ENCODE data around the gene ENTPD7.

The ENTPD7 gene, protein sequence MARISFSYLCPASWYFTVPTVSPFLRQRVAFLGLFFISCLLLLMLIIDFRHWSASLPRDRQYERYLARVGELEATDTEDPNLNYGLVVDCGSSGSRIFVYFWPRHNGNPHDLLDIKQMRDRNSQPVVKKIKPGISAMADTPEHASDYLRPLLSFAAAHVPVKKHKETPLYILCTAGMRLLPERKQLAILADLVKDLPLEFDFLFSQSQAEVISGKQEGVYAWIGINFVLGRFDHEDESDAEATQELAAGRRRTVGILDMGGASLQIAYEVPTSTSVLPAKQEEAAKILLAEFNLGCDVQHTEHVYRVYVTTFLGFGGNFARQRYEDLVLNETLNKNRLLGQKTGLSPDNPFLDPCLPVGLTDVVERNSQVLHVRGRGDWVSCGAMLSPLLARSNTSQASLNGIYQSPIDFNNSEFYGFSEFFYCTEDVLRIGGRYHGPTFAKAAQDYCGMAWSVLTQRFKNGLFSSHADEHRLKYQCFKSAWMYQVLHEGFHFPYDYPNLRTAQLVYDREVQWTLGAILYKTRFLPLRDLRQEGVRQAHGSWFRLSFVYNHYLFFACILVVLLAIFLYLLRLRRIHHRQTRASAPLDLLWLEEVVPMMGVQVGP

DNA sequence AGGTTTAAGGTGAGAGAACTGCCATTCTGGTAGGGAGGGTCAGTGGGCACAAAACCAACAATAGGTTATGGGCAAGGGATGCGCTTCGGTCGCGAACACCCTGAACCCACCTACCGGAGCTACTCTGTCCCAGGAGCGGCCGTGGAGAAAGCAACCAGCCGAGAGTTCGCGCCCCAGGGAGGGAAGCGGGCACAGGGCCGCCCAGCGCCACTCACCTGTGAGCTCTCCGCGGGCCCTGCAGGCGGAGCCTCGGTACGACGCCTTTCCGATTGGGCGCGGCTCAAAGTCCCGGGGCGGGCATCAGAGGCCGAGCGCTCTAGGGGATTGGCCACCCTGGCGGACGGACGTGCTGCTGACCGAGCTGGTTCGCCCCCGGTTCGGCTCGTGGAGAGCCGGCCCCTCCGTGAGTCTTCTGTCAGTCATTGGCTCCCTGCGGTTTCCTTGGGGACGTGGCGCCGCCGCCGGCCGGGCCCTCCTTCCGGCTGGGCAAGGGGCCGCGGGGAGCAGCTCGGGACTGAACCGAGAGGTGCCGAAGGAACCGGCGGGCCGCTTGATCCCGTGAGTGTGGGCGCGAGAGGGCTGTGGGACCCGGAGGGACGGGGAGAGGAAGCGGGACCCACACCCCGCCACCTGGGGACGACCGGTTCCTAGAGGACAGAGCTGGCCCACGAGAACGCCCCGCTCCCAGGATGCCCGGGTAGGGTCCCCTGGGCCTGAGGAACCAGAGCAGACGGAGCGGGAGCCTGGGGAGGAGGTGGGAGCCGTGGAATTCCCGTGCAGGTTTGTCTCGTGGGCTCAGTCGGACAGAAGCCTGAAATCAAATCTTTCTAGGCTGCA, at the start of gene ENTPD7:
Gene ENTPD7 (plus strand): TSS at position 479 of the 837 bp plus-strand sequence. CDS start 448 bp downstream, outside the sequence.
- peak; percentile 98 to 100 for DNase-seq (ENCODE audit: low read depth in 1 of 2, low spot score in 1 of 2)
- TF ChIP-seq JUND (IDR thresholded peaks at IDR 0.05; ENCODE audit: low read depth): no peak
- in situ Hi-C loops (cut with HindIII; ENCODE audit: low pct_unique_long_range_greater_than_20kb, low sequenced_read_pairs): no loop called here

DNA sequence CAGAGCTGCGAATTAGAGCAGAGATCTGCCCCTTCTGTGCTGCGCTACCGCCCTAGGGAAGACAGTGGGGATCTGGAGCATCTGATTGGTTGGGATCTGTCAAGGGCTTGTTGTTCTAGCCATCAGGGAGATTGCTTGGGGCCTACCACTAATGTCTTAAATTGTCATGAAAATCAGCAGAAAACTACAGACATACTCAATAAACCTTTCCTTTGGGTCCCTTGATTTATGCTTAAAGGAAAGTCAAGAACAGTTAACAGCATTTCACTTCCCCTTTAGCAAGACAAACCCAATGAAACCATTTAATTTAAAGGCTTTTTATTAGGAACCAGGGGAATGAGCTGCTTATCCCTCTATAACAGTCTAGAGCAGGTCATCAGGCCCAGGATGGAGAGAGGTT, 49.1 kb upstream of the ENTPD7 start:
- DNase-seq (ENCODE audit: low read depth in 1 of 2, low spot score in 1 of 2): no peak
- TF ChIP-seq JUND (IDR thresholded peaks at IDR 0.05; ENCODE audit: low read depth): no peak
- in situ Hi-C loops (cut with HindIII; ENCODE audit: low pct_unique_long_range_greater_than_20kb, low sequenced_read_pairs): no loop called here

DNA sequence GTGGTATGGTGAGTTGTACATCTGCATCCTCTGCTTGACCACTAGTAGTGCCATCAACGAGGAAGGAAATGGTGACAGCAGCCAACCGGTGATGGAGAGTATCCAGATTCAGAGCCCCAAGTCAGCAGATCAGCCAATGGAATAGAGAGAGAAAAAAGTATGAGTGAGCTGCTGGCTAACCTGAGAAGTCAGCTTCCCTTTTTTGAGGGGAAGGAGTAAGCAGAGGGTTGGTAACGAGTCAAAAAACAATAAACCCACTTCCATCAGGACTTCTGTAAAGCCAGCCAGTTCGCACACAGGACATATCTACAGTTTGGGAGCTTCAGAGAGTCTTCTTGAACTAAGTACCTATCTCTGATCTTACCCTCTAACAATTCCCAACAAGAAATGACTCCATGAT, 48.0 kb upstream of the ENTPD7 start:
- no peak for DNase-seq (ENCODE audit: low read depth in 1 of 2, low spot score in 1 of 2)
- no peak for TF ChIP-seq JUND (IDR thresholded peaks at IDR 0.05; ENCODE audit: low read depth)
- in situ Hi-C loops (cut with HindIII; ENCODE audit: low pct_unique_long_range_greater_than_20kb, low sequenced_read_pairs): no loop called here

DNA sequence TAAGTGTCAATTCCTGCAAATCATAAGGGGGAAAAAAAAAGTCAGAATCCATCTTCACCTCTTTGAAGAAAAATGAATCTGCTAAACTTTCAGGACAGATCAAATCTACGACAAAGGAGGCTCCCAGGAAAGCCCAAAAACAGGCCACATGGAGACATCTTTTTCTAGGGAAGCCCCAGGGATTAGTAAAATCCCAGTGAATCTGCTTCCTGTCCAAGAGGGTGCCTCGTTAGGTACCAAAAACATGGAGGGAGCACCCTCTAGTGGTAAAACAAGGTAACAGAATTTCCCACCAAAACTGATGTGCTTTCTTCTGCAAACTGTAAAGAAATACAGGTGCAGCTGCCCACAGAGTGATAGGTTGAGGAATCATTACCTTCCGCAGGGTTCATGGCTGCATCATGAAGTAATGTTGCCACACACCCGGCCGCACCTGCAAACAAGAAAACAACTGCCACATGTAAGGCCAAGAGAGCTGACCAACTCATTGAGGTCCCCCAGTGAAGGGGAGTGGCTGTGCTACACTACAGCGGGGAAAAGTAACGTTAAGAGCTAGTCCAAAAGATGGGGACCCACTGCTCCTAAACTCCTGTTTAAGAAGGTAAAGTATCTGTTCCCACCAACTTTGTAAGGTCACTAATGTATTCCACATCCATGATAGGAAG, 47.0 kb upstream of the ENTPD7 start:
- in situ Hi-C loops (cut with HindIII; ENCODE audit: low pct_unique_long_range_greater_than_20kb, low sequenced_read_pairs): no loop called here
- peak; percentile 74 to 82 for DNase-seq (ENCODE audit: low read depth in 1 of 2, low spot score in 1 of 2)
- no peak for TF ChIP-seq JUND (IDR thresholded peaks at IDR 0.05; ENCODE audit: low read depth)

DNA sequence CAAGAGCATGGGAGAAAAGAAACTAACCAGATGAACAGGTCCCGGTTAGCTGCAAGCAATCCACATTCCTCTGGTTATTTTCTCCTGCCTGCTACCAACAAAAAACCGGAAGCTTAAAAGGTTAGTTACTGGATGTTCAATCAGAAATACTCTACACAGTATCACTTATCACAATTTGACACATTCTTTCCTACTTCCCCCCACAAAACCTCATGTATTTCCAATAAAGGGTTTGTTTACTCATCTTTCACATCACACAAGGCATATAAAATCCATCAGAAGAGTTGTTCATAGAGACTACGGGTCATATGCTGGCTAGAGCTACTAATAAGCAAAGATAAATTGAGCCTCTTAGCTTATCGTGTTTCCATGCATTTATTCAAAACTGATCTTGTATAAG, 43.9 kb upstream of the ENTPD7 start:
- peak in 1 of 2 experiments; percentile 60 for DNase-seq (ENCODE audit: low read depth in 1 of 2, low spot score in 1 of 2)
- no peak for TF ChIP-seq JUND (IDR thresholded peaks at IDR 0.05; ENCODE audit: low read depth)
- in situ Hi-C loops (cut with HindIII; ENCODE audit: low pct_unique_long_range_greater_than_20kb, low sequenced_read_pairs): no loop called here

DNA sequence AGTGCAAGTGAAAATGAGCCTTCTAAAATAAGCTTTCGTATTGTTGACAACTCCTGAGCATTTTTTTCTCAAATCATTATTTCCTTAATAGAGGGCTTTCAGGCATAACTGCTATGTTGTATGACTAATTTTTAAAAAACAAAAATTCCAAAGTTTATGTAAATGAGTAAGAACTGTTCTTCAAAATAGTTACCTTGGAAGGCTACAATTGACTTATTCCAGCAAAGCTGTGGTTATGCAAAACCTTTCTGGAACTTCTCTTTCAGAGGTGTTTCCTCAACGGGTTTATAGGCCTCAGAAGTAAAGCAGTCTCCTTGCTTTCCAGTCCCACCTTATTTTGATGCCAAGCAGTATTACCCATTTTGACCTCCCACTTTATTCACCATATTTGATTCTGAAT, 41.6 kb upstream of the ENTPD7 start:
- no peak for TF ChIP-seq JUND (IDR thresholded peaks at IDR 0.05; ENCODE audit: low read depth)
- DNase-seq (ENCODE audit: low read depth in 1 of 2, low spot score in 1 of 2): no peak
- in situ Hi-C loops (cut with HindIII; ENCODE audit: low pct_unique_long_range_greater_than_20kb, low sequenced_read_pairs): no loop called here

DNA sequence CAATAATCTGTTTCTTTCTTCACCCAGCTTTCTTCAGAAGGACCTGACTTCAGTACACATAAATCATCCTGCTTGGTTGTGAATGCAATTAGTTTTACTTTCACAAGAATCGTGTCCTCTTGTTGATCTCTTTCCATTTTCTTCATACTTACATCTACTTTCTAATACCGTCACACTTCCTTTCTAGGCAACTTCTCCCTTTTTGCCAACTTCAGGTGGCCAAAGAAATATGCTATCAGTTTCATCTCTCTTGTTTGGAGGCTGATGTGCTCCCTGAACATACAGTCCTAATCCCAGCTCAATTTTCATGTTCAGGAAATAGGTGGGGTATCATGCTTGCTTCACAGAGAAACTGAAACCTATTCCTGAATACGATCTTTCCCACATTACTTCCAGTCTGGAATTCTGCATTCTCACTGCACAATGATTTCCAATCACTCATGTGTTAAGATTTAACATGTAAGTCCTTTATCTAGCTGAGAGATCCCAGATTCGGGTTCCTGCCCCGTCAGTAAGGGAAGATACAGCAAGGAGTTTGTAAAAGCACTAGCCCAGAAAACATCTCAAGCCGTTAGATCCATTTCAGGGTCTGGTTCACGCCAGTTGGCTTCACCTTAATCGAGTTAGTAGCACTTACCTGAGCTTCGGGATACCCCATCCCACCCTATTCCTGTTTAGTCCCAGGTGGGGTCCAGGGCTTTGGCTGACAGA, 40.1 kb upstream of the ENTPD7 start:
- DNase-seq (ENCODE audit: low read depth in 1 of 2, low spot score in 1 of 2): no peak
- in situ Hi-C loops (cut with HindIII; ENCODE audit: low pct_unique_long_range_greater_than_20kb, low sequenced_read_pairs): no loop called here
- no peak for TF ChIP-seq JUND (IDR thresholded peaks at IDR 0.05; ENCODE audit: low read depth)

DNA sequence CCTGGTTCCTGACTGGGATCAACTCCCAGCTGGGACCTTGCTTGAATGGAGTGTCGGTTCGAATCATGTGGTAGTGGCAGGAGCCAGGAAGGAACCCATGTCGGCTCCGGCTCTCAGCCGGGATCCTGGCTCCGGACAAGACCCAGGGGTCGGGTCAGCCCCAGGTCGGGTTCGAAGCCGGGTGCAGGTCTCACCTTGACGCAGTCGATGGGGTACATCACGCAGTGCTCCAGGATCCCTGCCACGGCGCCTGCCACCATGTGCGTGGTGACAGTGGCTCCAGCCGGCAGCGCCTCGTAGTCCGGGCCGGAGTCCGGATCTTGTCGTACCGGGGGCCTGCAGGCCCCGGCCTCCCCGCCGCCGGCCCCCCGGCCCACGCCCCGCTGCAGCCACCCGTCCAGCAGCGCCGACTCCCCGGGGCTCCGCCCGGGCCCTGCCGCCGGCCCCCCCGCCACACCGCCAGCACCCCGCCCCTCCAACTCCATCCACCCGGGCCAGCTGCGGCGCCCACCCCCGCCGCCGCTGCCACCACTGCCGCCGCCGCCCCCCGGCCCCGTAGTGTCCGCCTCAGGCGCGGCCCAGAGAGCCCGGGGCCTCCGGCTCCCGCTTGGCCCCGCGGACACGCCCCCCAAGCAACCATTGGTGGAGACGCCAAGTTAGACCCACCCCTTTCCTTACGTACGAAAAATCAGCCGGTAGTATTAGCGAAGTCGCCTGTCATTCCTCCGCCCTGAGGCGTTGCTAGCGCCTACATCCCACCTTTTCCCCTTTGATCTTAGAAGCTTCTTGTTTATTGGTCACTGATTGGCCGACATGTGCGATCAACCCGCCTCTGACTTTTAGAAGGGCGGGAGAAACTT, 39.2 kb upstream of the ENTPD7 start, which contains the start of gene SLC25A28:
Gene SLC25A28 (minus strand): TSS at position 589 of the 860 bp plus-strand sequence. CDS start 104 bp downstream, at position 485.
- no peak for TF ChIP-seq JUND (IDR thresholded peaks at IDR 0.05; ENCODE audit: low read depth)
- peak; percentile 99 to 100 for DNase-seq (ENCODE audit: low read depth in 1 of 2, low spot score in 1 of 2)
- in situ Hi-C loops (cut with HindIII; ENCODE audit: low pct_unique_long_range_greater_than_20kb, low sequenced_read_pairs): no loop called here

DNA sequence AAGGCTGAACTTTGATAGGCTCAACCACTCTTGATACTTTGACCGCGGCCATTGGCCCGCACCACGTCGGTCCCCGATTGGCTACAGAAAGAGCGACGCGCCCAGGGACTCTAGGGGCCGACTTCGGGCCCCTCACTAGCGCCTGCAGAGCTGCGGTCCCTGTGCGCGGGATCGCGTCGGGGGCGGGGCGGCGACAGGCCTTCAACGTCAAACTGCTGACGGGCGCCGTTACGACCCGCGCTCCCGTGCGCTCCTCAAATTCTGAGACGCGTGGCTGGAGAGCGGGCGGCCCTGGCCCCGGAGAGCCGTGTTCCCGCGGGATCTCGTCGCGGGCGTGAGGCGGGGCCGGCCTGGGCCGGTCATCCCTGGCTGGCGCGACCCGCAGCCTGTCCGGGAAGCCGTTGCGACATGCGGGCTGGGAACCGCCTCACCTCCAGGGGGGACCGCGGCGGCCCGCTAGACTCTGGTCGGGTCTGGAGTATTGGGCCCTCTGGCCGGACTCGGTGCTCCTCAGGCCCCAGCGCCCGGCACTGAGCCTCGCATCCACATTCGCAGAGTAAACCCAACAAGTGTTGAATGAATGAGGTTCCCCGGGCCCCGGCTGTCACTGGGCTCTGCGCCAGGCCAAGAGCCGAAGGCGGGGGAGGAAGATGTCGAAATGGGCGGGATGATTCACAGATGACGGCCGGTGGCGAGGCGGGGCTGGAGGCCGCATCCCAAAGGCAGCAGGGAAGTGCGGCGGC, 38.4 kb upstream of the ENTPD7 start:
- in situ Hi-C loops (cut with HindIII; ENCODE audit: low pct_unique_long_range_greater_than_20kb, low sequenced_read_pairs): no loop called here
- no peak for TF ChIP-seq JUND (IDR thresholded peaks at IDR 0.05; ENCODE audit: low read depth)
- DNase-seq (ENCODE audit: low read depth in 1 of 2, low spot score in 1 of 2): peak; percentile 88 to 96

DNA sequence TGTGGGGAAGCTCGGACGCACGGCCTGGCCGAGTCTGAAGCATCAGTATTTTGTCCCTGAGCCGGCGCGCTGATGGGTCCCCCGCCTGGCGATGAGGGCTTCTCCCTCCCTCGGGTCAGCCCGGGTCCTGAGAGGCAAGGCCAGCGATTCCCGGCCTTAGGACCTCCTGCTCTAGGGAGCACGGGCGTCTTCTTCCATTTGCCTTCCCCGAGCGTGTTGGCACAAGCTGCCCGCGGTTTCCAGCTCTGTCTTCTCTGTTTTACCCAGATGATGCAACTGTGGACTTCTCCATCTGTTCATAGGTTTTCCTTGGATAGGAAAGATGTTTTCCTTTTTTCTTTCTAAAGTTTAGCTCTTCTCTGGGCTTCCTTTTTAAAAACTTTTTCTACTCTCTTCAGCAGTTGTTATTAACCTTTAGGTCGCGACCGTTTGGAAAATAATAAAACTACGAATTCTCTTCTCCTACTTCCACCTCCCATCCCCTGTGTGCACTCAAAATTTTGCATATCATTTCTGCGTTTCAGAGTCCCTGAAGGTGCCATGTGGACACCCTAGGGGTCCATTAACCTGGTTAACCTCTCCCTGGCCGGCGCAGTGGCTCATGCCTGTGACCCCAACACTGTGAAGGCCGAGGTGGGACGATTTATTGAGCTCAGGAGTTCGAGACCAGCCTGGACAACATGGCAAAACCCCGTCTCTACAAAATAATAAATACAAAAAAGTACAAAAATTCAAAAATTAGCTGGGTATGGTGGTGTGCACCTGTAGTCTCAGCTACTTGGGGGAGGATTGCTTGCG, 37.7 kb upstream of the ENTPD7 start:
- no peak for TF ChIP-seq JUND (IDR thresholded peaks at IDR 0.05; ENCODE audit: low read depth)
- DNase-seq (ENCODE audit: low read depth in 1 of 2, low spot score in 1 of 2): no peak
- in situ Hi-C loops (cut with HindIII; ENCODE audit: low pct_unique_long_range_greater_than_20kb, low sequenced_read_pairs): no loop called here
